ENCODE results near the gene SMAP2.

GRCh38 chr1:40399984-40400704 is 26.6 kb downstream of the SMAP2 start:
- no peak for TF ChIP-seq POLR2A (IDR thresholded peaks at IDR 0.05; ENCODE audit: low read depth)
- TF ChIP-seq, protein P1, sequence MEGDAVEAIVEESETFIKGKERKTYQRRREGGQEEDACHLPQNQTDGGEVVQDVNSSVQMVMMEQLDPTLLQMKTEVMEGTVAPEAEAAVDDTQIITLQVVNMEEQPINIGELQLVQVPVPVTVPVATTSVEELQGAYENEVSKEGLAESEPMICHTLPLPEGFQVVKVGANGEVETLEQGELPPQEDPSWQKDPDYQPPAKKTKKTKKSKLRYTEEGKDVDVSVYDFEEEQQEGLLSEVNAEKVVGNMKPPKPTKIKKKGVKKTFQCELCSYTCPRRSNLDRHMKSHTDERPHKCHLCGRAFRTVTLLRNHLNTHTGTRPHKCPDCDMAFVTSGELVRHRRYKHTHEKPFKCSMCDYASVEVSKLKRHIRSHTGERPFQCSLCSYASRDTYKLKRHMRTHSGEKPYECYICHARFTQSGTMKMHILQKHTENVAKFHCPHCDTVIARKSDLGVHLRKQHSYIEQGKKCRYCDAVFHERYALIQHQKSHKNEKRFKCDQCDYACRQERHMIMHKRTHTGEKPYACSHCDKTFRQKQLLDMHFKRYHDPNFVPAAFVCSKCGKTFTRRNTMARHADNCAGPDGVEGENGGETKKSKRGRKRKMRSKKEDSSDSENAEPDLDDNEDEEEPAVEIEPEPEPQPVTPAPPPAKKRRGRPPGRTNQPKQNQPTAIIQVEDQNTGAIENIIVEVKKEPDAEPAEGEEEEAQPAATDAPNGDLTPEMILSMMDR (IDR thresholded peaks at IDR 0.05) = no peak
- TF ChIP-seq EP300 (IDR thresholded peaks at IDR 0.05) = no peak
- no peak for TF ChIP-seq POLR2AphosphoS5 (IDR thresholded peaks at IDR 0.05)
